Sigmoid colon (tissue), 4 donors: Measurements from ENCODE around the gene KIAA0930.

Experiments used
- CTCF ChIP-seq, 4 experiments: fragments of 450-650 bp in 3 of 4; fragments of 200-600 bp in 1 of 4; IDR thresholded peaks; one replicate each; pipeline ENCODE4 v1.5.1; 2016 to 2019; ENCODE audit warnings: antibody characterized with exemption in 4 of 4, mild to moderate bottlenecking in 3 of 4, moderate library complexity in 2 of 4
- EP300 ChIP-seq, 4 donors: sonication (generic); formaldehyde crosslinking; IDR thresholded peaks; one replicate each; pipeline ENCODE4 v1.6.1; 2017; ENCODE audit warnings: antibody characterized with exemption in 4 of 4
- POLR2AphosphoS5 ChIP-seq, 4 donors: sonication (generic); formaldehyde crosslinking; IDR thresholded peaks; one replicate each; pipeline ENCODE4 v1.6.1; 2017; ENCODE audit warnings: antibody characterized with exemption in 4 of 4

GRCh38 chr22:45273452-45274075, 32.9 kb upstream of the KIAA0930 start:
- TF ChIP-seq CTCF (IDR thresholded peaks at IDR 0.05) = no peak
- TF ChIP-seq POLR2AphosphoS5 (IDR thresholded peaks at IDR 0.05) = no peak
- TF ChIP-seq EP300 (IDR thresholded peaks at IDR 0.05) = no peak
